Measurements from ENCODE around the gene CSH2. TPM values are rescaled to one million over a fixed set of nuclear protein-coding genes. Genes with fewer than 3 reads are reported as not detected.

CSH2 gene
- total RNA-seq, 1 experiment from 2014 or later, result not detected

DNA sequence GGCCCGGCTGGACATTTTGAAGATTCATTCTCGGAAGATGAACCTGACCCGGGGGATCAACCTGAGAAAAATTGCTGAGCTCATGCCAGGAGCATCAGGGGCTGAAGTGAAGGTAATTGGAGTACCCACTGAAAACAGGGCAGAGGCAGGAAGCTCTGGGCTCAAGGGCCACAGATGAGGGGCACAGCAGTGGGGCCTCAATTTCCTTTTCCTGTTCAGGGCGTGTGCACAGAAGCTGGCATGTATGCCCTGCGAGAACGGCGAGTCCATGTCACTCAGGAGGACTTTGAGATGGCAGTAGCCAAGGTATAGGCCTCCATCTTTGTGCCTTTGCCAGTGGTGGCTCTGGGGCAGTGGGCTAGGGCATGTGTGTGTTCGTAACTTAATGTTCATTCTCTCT lies 42.0 kb downstream of the CSH2 start:
- H3K9me3 Mint-ChIP-seq (ENCODE audit: unreplicated experiment), result no peaks in the 10 kb centered on the region
- CTCF ChIA-PET, result no interaction called here
- no peaks in the 10 kb centered on the region for H3K27me3 Mint-ChIP-seq (ENCODE audit: insufficient read depth, unreplicated experiment)
- peaks cover 78% of the 10 kb centered on the region for H3K36me3 Mint-ChIP-seq (ENCODE audit: insufficient read depth, unreplicated experiment)
- intact Hi-C loops (cut with micrococcal nuclease), result no loop called here
- no peak for DNase-seq (ENCODE audit: unreplicated experiment)
- BruUV-seq (replicated peaks), result no TSS peak
- POLR2A ChIA-PET, result interaction anchor here (1.7 to 8.7 kb wide), 2 partner anchors 10 to 13 kb away, joined by 4 to 187 read pairs; partner anchors contain the start of gene SMARCD2
- TF ChIP-seq, protein P1, sequence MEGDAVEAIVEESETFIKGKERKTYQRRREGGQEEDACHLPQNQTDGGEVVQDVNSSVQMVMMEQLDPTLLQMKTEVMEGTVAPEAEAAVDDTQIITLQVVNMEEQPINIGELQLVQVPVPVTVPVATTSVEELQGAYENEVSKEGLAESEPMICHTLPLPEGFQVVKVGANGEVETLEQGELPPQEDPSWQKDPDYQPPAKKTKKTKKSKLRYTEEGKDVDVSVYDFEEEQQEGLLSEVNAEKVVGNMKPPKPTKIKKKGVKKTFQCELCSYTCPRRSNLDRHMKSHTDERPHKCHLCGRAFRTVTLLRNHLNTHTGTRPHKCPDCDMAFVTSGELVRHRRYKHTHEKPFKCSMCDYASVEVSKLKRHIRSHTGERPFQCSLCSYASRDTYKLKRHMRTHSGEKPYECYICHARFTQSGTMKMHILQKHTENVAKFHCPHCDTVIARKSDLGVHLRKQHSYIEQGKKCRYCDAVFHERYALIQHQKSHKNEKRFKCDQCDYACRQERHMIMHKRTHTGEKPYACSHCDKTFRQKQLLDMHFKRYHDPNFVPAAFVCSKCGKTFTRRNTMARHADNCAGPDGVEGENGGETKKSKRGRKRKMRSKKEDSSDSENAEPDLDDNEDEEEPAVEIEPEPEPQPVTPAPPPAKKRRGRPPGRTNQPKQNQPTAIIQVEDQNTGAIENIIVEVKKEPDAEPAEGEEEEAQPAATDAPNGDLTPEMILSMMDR (IDR thresholded peaks at IDR 0.05; ENCODE audit: unreplicated experiment), result no peak
- H3K4me1 Mint-ChIP-seq (ENCODE audit: insufficient read depth, unreplicated experiment), result peaks cover 15% of the 10 kb centered on the region
- no peak overlapping the region for H3K27ac Mint-ChIP-seq (ENCODE audit: low read depth, unreplicated experiment)
- no peak overlapping the region for H3K4me3 Mint-ChIP-seq (ENCODE audit: unreplicated experiment)

DNA sequence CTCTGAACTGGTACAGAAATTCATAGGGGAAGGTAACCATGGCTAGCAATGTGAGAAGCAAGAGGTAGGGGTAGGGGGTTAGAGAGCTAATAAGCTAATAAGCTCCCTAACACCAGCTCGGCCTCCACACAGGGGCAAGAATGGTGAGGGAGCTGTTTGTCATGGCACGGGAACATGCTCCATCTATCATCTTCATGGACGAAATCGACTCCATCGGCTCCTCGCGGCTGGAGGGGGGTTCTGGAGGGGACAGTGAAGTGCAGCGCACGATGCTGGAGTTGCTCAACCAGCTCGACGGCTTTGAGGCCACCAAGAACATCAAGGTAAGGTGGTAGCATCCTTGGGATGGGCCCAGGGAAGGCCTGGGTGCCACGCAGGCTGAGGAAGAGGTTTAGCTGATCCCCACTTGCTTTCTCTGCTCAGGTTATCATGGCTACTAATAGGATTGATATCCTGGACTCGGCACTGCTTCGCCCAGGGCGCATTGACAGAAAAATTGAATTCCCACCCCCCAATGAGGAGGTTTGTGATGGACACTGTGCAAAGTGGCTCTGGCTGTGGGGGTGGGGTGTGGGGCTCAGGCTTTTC lies 42.5 kb downstream of the CSH2 start:
- POLR2A ChIA-PET, result interaction anchor here (1.0 to 8.7 kb wide), 3 partner anchors 10 to 39 kb away, joined by 4 to 187 read pairs (median 4); partner anchors contain the start of gene SMARCD2
- Mint-ChIP-seq H3K36me3 (ENCODE audit: insufficient read depth, unreplicated experiment) (peaks cover 73% of the 10 kb centered on the region), H3K4me3 (ENCODE audit: unreplicated experiment) (no peak overlapping the region), H3K27ac (ENCODE audit: low read depth, unreplicated experiment) (peak overlapping the region; percentile 68), H3K4me1 (ENCODE audit: insufficient read depth, unreplicated experiment) (peaks cover 16% of the 10 kb centered on the region), H3K9me3 (ENCODE audit: unreplicated experiment) (no peaks in the 10 kb centered on the region), H3K27me3 (ENCODE audit: insufficient read depth, unreplicated experiment) (no peaks in the 10 kb centered on the region)
- BruUV-seq (replicated peaks), result TSS peak; percentile 75
- DNase-seq (ENCODE audit: unreplicated experiment), result no peak
- TF ChIP-seq, protein P1 (IDR thresholded peaks at IDR 0.05; ENCODE audit: unreplicated experiment), result no peak
- CTCF ChIA-PET, result interaction anchor here (0.6 to 1.1 kb wide), 4 partner anchors 155 to 405 kb away, joined by 3 to 5 read pairs (median 4); no protein-coding TSS in a partner anchor
- intact Hi-C loops (cut with micrococcal nuclease), result no loop called here

GRCh38 chr17:63830278-63830677 lies 43.2 kb downstream of the CSH2 start:
- Mint-ChIP-seq H3K9me3 (ENCODE audit: unreplicated experiment) (no peaks in the 10 kb centered on the region), H3K27me3 (ENCODE audit: insufficient read depth, unreplicated experiment) (no peaks in the 10 kb centered on the region), H3K4me3 (ENCODE audit: unreplicated experiment) (no peak overlapping the region), H3K27ac (ENCODE audit: low read depth, unreplicated experiment) (peak overlapping the region; percentile 68), H3K36me3 (ENCODE audit: insufficient read depth, unreplicated experiment) (peaks cover 70% of the 10 kb centered on the region), H3K4me1 (ENCODE audit: insufficient read depth, unreplicated experiment) (peaks cover 22% of the 10 kb centered on the region)
- intact Hi-C loops (cut with micrococcal nuclease), result no loop called here
- no peak for DNase-seq (ENCODE audit: unreplicated experiment)
- TF ChIP-seq, protein P1 (IDR thresholded peaks at IDR 0.05; ENCODE audit: unreplicated experiment), result no peak
- ChIA-PET POLR2A (interaction anchor here (1.0 to 8.7 kb wide), 5 partner anchors 11 to 676 kb away, joined by 3 to 187 read pairs (median 4); partner anchors contain the start of genes CCDC47, DDX42, DDX5 and SMARCD2), CTCF (interaction anchor here (0.7 to 1.1 kb wide), 3 partner anchors 11 to 404 kb away, joined by 3 to 5 read pairs (median 3); no protein-coding TSS in a partner anchor)
- no TSS peak for BruUV-seq (replicated peaks)

- no peaks in the 10 kb centered on the region for H3K27me3 Mint-ChIP-seq (ENCODE audit: insufficient read depth, unreplicated experiment)
- H3K36me3 Mint-ChIP-seq (ENCODE audit: insufficient read depth, unreplicated experiment), result peaks cover 70% of the 10 kb centered on the region
- intact Hi-C loops (cut with micrococcal nuclease), result no loop called here
- TF ChIP-seq, protein P1 (IDR thresholded peaks at IDR 0.05; ENCODE audit: unreplicated experiment), result no peak
- ChIA-PET POLR2A (interaction anchor here (1.0 to 8.7 kb wide), 11 partner anchors 12 to 677 kb away, joined by 3 to 187 read pairs (median 5); partner anchors contain the start of genes CCDC47, DCAF7, DDX42 and DDX5), CTCF (interaction anchor here (0.6 to 2.0 kb wide), 5 partner anchors 10 to 73 kb away, joined by 3 to 8 read pairs (median 4); no protein-coding TSS in a partner anchor)
- peak overlapping the region; percentile 45 for H3K4me3 Mint-ChIP-seq (ENCODE audit: unreplicated experiment)
- BruUV-seq (replicated peaks), result no TSS peak
- no peaks in the 10 kb centered on the region for H3K9me3 Mint-ChIP-seq (ENCODE audit: unreplicated experiment)
- no peak for DNase-seq (ENCODE audit: unreplicated experiment)
- no peak overlapping the region for H3K27ac Mint-ChIP-seq (ENCODE audit: low read depth, unreplicated experiment)
- H3K4me1 Mint-ChIP-seq (ENCODE audit: insufficient read depth, unreplicated experiment), result peaks cover 23% of the 10 kb centered on the region
Observed at GRCh38 chr17:63828936-63829335, 44.5 kb downstream of the CSH2 start.
